GM12874 (cell line): ENCODE measurements around the gene TCF4.

Source experiments
- CTCF ChIP-seq: IDR thresholded peaks from 2 replicates; pipeline ENCODE4 v1.5.1; 2011; ENCODE audit warnings: low read depth, mild to moderate bottlenecking, control low read depth, low read length, moderate library complexity; ENCODE audit not compliant: insufficient read depth

The TCF4 gene

GRCh38 chr18:55317324-55317723 is 270.7 kb downstream of the TCF4 start:
- TF ChIP-seq CTCF, result no peak

GRCh38 chr18:55316486-55317184 is 271.4 kb downstream of the TCF4 start:
- TF ChIP-seq CTCF, result no peak

- TF ChIP-seq CTCF, result no peak
Measured at GRCh38 chr18:55314615-55315237, 273.3 kb downstream of the TCF4 start.

DNA sequence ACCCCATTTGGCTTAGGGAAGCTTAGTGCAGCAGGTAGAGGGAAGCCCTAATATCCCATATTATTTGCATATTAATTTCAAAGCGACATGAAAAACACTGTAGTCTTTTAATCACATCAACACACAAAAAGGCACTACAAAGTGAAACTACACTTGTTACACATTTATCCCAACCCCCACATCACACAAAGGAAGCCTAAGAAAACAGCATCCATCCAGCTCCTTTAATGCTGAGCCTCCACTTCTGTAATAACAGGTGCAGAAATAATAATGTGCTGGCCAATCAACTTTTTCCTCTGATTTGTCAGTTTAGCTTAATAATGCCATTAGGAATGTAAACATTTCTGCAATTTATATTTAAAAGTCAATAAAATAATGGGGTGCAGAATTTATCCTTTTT is 274.0 kb downstream of the TCF4 start:
- no peak for TF ChIP-seq CTCF

DNA sequence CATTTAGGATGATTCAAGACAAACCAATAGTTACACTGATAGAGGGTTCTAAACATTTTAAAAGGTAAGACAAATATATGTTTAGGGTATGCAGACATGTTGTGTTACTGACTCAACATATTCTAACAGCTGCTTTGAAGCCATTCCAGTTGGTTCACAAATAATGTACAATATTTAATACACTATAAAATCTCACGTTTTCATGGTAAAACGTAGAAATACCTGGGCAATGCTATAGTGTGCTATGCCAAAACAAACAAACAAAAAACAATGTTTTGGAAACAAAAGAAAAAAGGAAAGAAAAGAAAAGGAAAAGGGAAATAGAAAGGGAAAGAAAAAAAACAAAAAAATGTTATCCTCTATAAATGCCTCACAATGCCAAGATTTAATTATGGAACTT is 277.1 kb downstream of the TCF4 start:
- TF ChIP-seq CTCF, result no peak

- TF ChIP-seq CTCF, result no peak
Measured at GRCh38 chr18:55310044-55310676, 277.8 kb downstream of the TCF4 start.

- TF ChIP-seq CTCF, result no peak
Measured at GRCh38 chr18:55309249-55309648, 278.7 kb downstream of the TCF4 start.
